Astrocyte (in vitro differentiated cells and primary cell): ENCODE measurements around the gene LIME1.

Source experiments
- EZH2 ChIP-seq: IDR thresholded peaks from 2 replicates; pipeline ENCODE4 v1.6.1; 2012; ENCODE audit warnings: mild to moderate bottlenecking, low read length, inconsistent platforms; ENCODE audit not compliant: insufficient read depth
- TF ChIP-seq, protein P1 (sequence below): IDR thresholded peaks from 2 replicates; pipeline ENCODE4 v1.5.1; 2011; ENCODE audit warnings: low read depth, mild to moderate bottlenecking, inconsistent platforms, low read length, moderate library complexity; ENCODE audit not compliant: insufficient read depth

DNA sequence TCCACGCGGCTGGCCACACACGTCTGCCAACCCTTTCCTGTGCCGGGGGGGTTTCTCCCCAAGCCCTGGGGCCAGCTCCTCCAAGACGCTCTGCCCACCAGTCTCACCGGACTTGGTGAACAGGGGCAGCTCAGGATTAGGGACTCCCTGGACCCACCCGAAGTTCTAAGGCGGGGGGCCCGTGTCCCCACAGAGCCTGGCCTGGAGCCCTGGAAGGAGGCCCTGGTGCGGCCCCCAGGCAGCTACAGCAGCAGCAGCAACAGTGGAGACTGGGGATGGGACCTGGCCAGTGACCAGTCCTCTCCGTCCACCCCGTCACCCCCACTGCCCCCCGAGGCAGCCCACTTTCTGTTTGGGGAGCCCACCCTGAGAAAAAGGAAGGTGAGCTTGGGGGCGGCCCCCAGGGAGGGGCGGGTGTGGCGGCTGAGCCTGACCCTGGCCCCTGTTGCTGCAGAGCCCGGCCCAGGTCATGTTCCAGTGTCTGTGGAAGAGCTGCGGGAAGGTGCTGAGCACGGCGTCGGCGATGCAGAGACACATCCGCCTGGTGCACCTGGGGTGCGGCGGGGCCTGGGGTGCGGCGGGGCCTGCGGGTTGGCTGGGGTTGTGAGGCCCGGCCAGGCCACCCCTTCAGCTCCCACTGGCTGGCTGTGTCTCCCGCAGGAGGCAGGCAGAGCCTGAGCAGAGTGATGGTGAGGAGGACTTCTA, 5.4 kb downstream of the LIME1 start:
- TF ChIP-seq EZH2: no peak
- TF ChIP-seq, protein P1, sequence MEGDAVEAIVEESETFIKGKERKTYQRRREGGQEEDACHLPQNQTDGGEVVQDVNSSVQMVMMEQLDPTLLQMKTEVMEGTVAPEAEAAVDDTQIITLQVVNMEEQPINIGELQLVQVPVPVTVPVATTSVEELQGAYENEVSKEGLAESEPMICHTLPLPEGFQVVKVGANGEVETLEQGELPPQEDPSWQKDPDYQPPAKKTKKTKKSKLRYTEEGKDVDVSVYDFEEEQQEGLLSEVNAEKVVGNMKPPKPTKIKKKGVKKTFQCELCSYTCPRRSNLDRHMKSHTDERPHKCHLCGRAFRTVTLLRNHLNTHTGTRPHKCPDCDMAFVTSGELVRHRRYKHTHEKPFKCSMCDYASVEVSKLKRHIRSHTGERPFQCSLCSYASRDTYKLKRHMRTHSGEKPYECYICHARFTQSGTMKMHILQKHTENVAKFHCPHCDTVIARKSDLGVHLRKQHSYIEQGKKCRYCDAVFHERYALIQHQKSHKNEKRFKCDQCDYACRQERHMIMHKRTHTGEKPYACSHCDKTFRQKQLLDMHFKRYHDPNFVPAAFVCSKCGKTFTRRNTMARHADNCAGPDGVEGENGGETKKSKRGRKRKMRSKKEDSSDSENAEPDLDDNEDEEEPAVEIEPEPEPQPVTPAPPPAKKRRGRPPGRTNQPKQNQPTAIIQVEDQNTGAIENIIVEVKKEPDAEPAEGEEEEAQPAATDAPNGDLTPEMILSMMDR: no peak
